GM19468 (cell line): ENCODE results near the gene SH3BGRL2.
"Not testable (repeated sequence)": the region's sequence is repeated elsewhere in the genome, so short reads cannot be mapped to it uniquely, and the experiment has no call there.

ENCODE experiments used
- ATAC-seq: cut with Tn5 transposase; IDR thresholded peaks from one replicate; pipeline ENCODE4 v1.9.1; 2021; ENCODE audit warnings: mild to moderate bottlenecking, moderate library complexity, moderate number of reproducible peaks; ENCODE audit not compliant: unreplicated experiment; ENCODE audit errors: extremely low read depth

The SH3BGRL2 gene

GRCh38 chr6:79613912-79614311 is 17.2 kb upstream of the SH3BGRL2 start:
- ATAC-seq, result no peak

- peak; percentile 36 for ATAC-seq
These were observed 16.5 kb upstream of the SH3BGRL2 start for GRCh38 chr6:79614326-79615305.

DNA sequence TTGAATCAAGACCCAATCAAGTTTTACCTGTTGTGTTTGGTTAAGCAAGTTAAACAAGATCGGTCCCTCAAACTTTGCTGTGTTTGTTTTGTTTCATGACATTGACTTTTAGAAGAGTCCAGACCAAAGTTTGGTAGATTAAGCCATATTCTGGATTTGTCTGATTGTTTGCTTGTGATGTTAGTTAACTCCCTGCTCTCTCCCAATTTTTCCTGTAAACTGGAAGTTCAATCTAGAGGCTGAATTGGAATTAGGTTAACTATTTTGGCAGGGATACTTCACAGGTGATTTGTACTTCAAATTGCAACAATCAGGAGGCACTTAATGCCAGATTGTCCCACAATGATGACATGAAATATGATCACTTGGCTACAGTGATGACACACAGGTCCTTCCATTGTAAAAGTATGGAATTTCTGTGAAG is 13.6 kb upstream of the SH3BGRL2 start:
- no peak for ATAC-seq

DNA sequence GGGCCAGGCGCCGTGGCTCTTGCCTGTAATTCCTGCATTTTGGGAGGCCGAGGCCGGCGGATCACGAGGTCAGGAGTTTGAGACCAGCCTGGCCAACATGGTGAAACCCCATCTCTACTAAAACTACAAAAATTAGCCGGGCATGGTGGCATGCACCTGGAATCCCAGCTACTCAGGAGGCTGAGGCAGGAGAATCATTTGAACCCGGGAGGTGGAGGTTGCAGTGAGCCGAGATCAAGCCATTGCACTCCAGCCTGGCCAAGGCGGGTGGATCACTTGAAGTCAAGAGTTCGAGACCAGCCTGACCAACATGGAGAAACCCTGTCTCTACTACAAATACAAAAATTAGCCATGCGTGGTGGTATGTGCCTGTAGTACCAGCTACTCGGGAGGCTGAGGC is 12.7 kb upstream of the SH3BGRL2 start:
- not testable (repeated sequence) for ATAC-seq

- ATAC-seq, result no peak
These were observed 9.6 kb upstream of the SH3BGRL2 start for GRCh38 chr6:79621579-79621978.

GRCh38 chr6:79622364-79622763 is 8.8 kb upstream of the SH3BGRL2 start:
- no peak for ATAC-seq

GRCh38 chr6:79623106-79623505 is 8.0 kb upstream of the SH3BGRL2 start:
- no peak for ATAC-seq

DNA sequence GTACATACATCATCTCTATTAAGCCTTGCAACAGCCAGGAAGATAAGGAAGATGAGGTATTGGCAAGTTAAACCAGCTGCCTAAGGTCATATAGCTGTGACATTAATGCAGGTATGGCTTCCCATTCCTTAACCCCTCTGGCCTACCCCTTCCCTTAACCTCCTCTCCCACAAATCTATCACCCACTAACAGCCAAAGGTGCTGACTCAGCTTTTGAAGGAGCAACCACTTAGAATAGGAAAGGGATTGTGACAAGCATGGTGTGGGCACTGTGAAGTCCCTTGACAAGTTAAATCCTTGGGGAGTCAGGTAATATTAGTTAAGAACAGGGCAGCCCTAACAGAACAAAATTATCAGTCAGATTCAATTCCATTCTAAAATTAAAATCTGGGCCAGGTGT is 5.4 kb upstream of the SH3BGRL2 start:
- ATAC-seq, result no peak

GRCh38 chr6:79626811-79627210 is 4.3 kb upstream of the SH3BGRL2 start:
- ATAC-seq, result no peak

DNA sequence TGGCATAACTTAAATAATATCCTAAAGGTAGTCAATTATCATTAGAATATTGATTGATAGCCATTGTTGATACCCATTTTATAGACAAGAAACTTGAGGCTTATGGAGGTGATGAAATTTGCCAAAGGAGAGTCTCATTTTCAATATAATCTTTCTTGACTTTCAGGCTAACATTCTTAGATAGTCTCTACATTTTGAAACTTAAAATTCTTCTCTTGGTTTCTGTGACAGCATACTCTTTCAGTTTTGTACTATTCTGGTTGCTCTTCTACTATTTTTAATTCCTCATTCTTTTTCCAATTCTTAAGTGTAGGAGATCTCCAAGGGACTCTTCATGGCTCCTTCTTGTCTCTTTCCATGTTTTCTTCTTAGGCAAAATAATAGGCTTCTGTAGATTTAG is 3.7 kb upstream of the SH3BGRL2 start:
- no peak for ATAC-seq

DNA sequence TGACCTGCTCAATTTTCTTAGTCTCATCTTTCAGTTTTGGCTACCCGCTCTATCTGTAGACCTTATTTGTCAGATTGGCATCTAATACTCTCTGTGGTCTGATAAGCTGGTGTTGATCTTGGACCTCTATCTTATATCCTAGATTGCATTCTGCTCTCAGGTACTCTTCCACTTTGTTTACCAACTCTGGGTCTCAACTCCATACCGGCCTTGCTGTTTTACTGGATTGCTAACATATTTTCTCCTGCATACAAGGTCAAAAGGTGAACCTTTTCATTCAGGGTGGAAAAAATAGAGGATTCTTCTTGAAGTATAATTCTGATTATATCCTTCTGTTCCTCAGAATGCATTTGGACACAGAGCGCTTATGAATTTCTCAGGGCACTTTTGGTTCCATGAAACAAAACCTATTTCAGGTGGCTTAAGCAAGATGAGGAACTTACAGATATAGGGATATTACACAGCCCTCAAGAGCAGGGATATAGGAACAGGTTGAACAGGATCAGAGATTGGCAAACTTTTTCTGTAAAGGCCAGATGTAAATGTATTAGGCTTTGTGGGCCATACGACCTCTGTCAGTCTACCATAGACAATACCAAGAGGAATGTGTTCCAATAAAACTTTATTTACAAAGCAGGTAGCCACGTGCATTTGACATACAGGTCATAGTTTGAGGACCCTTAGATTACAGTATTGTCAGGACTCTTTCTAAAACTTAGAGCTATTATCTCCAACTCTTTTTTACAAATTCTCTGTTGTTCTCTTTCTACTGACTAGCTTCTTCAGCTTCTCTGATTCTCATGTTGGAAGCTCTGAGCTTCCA is 2.5 kb upstream of the SH3BGRL2 start:
- ATAC-seq, result no peak

DNA sequence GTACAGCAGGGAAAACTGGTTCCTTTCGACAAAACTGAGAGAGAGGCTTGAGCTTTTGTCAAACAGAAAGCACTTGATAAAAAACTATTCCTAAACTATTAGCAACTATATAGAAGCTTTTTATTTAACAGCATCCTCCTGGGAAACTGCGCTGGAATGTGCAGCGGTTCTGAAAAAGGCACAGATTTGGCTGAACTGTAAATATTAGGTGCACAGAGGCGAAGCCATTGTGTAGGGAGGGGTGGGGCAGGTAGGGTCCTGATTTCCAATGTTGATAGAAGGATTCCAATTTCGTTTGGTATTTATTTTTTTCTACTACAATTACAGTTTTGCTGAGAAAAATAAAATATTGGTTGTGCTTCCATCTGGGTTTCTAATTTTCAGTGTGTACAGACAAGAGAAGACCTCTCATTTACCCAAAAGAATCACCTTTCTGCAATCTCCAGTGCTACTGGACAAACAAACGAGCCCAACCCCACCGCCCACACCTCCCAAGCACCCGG is 698 bp upstream of the SH3BGRL2 start:
- no peak for ATAC-seq

- ATAC-seq, result no peak
These were observed 604 bp downstream of the SH3BGRL2 start for GRCh38 chr6:79631693-79632172.

DNA sequence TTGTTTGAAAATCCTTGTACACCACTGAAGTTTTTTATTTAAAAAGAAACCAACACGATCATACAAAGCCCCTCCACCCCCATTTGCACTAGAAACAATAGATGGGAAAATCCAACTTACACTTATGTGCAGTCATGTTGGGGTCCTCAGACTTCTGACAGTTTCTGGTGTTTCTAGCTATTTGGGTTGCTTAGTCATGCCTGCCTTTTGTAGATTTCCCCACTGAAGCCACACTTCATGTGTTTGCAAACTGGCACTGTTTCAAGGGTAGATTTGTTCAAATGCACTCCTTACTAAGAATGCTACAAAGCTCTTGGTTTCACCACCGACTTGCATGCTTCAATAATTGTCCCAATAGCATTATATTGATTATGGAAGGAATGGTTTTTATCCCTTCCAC is 1.5 kb downstream of the SH3BGRL2 start:
- ATAC-seq, result no peak

- no peak for ATAC-seq
These were observed 3.5 kb downstream of the SH3BGRL2 start for GRCh38 chr6:79634491-79635231.

GRCh38 chr6:79635232-79635543 is 4.1 kb downstream of the SH3BGRL2 start:
- no peak for ATAC-seq

DNA sequence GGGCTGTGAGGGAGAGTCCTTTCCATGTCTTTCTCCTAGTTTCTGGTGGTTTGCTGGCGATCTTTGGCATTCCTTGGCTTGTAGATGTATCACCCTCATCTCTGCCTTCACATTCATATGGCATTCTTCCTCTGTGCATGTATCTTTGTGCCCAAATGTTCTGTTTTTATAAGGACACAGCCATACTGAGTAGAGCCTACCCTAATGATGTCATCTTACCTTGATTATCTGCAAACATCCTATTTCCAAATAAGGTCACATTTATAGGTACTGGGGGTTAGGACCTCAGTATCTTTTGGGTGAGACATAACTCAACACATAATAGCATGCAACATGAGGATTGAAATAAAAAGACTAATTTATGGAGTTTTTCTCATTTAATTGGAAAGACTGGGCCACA is 5.5 kb downstream of the SH3BGRL2 start:
- ATAC-seq, result no peak

- no peak for ATAC-seq
These were observed 9.3 kb downstream of the SH3BGRL2 start for GRCh38 chr6:79640146-79641111.

DNA sequence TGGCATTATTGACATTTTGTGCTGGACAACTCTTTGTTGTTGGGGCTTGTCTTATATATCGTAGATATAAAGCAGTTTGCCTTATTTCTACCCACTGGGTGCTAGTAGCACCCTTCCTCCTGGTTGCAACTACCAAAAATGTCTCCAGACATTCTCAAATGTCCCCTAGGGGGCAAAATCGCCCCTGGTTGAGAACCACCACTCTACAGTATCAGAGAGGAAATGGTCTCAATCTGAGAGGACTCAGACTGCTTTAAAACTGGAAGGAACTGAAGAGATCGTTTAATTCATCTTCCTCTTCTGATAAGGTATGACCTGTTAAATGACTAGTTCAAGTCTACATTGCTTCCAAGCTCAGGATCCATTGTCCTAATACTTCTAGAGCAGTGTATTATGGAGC is 14.9 kb downstream of the SH3BGRL2 start:
- ATAC-seq, result peak; percentile 21
